GM19452 (cell line): ENCODE measurements around the gene TRIOBP.
A peak's percentile ranks its signal among the peaks of the same experiment; 100 is the strongest.

Experiments used
- ATAC-seq: cut with Tn5 transposase; IDR thresholded peaks from one replicate; pipeline ENCODE4 v1.9.1; 2021; ENCODE audit not compliant: unreplicated experiment

Gene TRIOBP

DNA sequence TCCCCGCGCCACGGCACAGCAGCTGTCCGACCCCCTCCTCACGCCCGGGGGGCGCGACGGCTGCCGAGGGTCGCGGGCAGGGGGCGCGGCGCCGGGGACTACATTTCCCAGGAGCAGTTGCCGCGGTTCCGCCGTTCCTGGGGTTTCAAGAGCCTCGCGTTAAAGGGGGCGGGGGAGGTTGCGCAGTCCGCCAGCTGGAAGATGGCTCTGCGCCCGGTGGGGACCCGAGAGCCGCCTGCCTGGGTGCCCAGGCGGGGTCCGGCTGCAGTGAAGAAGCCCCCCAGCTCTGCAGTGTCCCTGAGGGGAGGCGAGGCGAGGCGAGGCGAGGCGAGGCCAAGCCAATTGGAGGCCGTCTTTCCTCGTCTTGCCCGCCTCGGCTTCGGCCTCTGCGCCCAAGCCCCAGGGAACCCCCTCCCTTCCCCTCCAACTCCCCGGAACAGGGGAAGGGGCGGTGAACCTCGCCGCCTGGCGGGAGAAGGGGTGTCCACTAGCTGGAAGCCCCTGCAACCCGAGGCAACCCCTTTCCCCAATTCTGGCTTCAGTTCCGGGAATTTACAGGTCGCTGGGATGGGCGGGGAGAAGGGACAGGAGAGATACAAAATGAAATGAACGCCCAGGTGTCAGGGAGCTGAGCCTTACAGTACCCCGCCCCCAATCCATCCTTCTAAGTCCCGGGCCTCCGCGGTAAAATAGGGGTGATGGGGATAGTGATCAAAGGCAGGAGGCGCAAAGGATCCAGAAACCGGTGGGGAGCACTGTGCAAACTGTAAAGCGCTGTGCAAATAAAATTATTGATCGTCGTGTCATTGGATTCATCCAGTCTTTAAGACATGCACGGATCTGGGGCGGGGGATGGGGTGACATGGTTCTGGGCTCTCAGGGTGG, 105.7 kb downstream of the TRIOBP start:
- ATAC-seq = no peak

DNA sequence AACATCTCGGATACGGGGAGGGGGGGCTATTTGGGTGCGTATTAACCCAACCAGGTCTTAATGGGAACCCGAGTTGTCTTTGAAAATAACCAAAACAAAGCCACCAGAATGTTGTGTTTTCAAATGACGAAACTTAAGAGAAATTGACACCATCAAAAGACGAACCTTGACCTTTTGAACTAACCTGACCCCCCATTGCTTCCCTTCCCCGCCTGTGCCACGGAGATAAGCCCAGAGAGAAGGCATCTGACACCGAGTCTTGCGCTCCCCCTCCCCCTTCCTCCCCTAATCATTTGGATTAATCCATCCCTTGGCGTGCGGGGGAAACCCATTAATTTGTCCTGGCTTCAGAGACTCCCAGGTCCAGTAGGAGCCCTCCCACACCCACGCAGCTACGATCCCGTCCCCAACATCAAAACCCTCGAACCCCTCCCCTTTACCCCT, 106.4 kb downstream of the TRIOBP start:
- ATAC-seq = no peak

DNA sequence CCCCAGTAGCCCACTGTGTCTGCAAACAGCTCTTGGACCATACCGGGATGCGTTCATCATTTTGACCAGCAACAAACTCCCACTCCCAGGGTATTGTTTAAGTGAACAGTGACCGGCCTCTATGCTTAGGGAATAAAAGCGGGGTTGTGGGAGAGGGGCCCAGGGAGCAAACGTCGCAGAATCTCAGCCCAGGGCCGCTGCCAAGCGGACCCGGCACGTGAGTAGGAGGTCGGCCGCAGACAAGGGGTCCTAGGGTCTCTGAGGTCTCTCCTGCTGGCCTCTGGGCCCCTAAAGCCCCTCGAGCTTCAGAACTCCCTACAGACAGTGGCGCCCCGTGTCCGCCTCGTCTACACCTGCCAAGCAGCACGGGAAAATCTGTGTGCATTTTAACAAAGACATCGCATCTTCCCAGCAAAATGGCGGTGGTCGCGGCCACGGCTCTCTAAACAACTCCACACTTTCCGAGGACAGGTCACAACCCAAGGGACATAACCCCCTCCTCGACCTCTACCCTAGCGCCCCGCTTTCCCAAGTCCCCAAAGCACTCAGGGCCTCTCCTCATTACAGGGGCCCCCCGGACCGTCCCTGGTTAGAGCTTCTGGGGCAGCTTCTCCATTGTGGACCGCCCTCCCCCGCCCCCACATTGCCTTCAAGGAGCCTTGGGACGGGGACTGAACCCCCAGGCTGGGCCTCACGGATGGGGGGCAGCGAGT, 106.9 kb downstream of the TRIOBP start:
- ATAC-seq = no peak

DNA sequence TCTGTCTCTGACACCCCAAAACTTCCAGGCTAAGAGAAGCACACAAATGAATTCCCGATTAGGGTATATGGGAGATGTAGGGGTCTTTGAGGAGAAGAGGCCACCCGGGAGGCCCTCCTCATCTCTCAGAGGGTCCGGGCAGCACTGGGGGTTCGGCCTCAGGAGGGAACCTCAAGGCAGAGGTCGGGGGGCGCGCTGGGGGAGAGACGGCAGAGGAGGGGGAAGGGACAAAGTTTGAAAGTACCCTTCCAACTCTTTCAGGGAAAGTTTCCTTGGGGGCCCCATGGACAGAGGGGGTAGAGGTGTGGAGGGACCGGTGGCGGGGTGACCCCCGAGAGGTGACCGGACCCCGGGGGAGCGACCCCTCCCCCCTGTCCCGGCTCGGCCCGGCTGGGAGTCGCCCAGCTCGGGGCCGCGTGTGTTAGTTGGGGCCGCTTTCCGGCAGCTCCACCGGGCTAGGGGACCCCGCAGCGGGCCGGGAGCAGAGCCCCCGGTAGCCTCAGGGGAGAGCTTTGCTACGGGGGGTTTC, 107.6 kb downstream of the TRIOBP start:
- no peak for ATAC-seq

DNA sequence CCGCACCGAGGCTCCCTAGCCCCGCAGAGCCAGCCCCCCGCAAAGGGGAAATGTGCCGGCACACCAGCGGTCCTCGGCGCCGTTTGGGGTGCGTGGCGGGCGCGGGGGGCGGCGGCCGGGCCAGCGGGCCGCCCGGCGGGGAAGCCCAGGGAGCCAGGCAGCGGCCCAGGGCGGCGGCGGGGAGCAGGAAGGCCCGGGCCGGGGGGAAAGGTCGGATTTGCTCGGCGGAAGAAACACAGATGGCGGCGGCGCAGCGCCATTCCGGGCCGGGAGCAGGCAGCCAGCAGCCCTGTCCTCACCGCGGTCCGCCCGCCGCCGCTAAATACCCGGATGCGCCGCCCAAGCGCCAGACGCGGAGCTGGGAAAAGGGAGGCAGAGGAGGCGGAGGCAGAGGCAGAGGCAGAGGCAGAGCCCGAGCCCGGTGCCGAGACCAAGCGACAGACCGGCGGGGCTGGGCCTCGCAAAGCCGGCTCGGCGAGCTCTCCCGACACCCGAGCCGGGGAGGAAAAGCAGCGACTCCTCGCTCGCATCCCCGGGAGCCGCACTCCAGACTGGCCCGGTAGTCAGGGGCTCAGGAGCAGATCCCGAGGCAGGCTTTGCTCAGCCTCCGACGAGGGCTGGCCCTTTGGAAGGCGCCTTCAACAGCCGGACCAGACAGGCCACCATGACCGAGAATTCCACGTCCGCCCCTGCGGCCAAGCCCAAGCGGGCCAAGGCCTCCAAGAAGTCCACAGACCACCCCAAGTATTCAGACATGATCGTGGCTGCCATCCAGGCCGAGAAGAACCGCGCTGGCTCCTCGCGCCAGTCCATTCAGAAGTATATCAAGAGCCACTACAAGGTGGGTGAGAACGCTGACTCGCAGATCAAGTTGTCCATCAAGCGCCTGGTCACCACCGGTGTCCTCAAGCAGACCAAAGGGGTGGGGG, 108.3 kb downstream of the TRIOBP start:
- ATAC-seq = no peak

DNA sequence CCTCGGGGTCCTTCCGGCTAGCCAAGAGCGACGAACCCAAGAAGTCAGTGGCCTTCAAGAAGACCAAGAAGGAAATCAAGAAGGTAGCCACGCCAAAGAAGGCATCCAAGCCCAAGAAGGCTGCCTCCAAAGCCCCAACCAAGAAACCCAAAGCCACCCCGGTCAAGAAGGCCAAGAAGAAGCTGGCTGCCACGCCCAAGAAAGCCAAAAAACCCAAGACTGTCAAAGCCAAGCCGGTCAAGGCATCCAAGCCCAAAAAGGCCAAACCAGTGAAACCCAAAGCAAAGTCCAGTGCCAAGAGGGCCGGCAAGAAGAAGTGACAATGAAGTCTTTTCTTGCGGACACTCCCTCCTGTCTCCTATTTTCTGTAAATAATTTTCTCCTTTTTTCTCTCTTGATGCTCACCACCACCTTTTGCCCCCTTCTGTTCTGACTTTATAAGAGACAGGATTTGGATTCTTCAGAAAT, 109.0 kb downstream of the TRIOBP start:
- no peak for ATAC-seq

DNA sequence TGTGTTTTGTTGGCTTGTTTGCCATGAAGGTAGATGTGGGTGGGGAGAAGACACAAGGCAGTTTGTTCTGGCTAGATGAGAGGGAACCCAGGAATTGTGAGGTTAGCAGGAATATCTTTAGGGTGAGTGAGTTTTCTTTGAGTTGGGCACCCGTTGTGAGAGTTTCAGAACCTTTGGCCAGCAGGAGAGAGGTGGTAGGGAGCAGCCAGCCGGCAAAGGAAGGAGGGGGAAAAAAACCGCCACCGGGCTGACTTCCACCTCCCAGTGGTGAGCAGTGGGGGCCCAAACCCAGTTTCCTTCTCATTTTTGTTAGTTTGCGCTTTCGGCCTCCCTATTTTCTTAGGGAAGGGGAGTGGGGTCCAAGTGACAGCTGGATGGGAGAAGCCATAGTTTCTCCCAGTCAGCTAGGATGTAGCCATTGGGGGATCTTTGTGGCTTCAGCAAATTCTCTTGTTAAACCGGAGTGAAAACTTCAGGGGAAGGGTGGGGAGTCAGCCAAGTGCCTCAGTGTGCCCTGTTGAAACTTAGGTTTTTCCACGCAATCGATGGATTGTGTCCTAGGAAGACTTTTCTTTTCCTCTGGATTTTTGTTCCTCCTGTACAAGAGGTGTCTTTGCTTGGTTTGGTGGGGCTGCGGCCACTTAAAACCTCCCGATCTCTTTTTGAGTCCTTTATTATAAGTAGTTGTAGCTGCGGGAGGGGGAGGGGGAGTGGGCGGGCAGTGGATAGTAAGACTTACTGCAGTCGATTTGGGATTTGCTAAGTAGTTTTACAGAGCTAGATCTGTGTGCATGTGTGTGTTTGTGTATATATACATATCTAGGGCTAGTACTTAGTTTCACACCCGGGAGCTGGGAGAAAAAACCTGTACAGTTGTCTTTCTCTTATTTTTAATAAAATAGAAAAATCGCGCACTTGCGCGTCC, 109.8 kb downstream of the TRIOBP start:
- ATAC-seq = no peak

DNA sequence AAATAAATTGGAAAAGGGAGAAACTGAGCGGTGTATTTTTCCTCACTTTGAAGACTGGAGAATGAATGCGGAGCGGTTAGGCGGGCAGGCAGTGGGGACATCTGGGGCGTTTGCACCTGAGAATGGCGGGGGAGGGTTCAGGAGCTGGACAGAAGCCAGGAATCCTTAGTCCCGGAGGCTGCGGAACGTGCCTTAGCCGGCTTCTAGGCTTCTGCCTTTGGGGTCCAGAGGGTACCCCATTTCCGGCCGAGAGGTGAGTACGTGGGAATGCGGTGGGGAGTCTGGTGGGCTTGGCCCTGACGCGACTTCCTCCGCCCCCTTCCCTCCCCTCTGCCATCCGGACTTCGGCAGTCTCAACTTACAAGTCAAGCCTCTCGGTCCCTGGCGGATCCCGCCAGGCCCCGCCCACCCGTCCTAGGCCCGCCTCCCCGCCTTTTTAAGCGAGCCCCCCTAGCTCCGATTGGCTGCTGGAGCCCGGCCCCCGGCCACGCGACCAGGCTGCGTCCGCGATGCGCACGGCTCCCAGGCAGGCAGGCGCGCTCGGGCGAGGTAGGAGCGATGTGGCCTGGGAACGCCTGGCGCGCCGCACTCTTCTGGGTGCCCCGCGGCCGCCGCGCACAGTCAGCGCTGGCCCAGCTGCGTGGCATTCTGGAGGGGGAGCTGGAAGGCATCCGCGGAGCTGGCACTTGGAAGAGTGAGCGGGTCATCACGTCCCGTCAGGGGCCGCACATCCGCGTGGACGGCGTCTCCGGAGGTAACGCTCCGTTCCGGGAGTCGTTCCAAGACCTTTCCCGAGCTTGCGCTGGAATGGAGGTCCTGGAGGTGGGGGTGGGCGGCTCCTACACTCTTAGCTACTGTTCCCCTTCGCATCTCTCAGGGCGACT, 110.8 kb downstream of the TRIOBP start, which contains the start of gene GCAT:
Gene GCAT, plus strand, starts transcription at position 525 of the 884 bp plus-strand sequence. Its CDS starts 34 bp downstream, at position 559.
- ATAC-seq = peak; percentile 85

DNA sequence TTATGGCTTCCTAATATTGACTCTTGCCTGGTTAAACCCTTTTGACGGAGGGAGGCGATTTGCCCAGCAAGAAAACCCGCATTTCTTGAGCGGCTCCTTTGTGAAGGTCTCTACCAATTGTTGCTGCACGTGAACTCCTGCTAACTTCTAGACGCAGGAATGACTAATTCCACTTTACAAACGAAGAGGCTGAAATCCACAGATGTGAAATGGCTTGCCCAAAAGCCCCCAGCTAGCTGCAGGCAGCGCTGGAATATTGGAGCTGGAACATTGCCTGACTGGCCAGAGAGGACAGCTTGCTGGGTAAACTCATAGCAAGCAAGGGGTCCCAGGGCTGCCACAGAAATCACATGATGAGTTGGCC, 111.4 kb downstream of the TRIOBP start:
- no peak for ATAC-seq

DNA sequence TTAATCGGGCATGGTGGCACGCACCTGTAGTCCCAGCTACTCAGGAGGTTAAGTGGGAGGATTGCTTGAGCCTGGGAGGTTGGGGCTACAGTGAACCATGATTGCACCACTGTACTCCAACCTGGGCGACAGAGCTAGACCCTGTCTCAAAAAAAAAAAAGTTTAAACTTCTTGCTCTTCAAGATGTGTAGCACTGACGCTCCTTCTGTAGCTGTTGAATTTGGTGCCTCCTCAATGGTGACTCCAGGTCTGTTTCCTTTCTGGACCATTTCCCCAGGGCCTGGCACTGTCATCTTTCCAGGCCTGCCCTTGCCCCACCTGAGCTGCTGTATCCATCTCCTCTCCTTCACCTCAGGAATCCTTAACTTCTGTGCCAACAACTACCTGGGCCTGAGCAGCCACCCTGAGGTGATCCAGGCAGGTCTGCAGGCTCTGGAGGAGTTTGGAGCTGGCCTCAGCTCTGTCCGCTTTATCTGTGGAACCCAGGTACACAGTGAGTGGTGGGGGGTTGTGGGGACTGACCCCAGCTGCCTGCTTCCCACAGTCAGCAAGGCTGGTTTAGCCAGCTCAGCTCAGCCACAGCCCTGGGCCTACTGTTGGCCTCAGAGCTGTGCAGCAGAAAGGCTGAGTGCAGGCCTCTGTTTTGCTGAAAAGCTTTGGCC, 113.0 kb downstream of the TRIOBP start:
- ATAC-seq = no peak

DNA sequence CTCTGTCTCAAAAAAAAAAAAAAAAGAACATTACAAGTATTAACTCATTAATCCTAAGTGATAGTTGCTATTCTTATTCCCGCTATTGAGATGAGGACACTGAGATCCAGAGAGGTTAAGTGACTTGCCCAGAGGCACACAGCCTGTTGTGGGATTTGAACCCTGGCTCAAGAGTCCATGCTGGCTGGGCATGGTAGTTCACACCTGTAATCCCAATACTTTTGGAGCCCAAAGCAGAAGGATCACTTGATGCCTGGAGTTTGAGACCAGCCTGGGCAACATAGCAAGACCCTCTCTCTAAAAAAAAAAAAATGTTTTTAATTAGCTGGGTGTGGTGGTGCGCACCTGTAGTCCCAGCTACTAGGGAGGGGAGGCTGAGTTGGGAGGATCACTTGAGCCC, 115.0 kb downstream of the TRIOBP start:
- no peak for ATAC-seq

DNA sequence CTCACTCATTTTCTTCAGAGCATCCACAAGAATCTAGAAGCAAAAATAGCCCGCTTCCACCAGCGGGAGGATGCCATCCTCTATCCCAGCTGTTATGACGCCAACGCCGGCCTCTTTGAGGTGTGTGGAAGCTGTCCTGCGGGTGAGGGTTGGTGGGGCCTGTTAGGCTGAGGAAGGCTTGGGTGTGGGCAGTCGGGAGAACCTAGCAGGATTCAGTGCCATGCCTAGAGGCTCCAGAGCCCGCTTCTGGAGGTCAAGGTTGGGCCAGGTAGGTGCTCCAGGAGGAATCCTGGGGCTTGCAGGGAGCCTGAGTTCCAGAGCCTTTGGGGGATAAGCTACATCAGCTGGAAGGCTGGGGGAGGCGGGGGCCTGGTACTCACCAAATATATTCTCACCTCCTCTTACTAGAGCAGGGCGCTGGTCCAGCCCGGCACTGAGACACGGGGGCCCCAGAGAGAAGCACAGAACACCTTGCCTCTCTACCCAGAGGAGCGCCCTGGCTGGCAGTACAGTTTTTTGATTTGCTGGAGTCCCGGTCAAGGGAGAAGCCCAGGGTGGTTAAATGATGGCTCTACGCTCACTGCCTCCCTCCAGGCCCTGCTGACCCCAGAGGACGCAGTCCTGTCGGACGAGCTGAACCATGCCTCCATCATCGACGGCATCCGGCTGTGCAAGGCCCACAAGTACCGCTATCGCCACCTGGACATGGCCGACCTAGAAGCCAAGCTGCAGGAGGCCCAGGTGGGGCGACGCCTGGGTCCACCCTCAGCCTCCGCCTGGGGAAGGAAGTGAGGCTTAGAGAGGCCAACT, 116.2 kb downstream of the TRIOBP start:
- ATAC-seq = no peak

DNA sequence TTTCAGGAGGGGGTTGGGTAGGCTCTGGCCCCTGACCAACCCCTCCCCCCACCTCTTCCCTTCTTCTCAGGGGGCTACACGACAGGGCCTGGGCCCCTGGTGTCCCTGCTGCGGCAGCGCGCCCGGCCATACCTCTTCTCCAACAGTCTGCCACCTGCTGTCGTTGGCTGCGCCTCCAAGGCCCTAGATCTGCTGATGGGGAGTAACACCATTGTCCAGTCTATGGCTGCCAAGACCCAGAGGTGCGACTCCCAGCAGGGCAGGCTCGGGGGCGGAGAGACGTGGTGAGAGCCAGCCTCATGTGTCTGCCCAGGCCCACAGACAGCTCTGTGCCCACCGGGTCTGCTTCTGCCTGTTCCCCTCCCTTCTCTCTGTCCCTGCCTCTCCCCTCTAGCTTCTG, 118.7 kb downstream of the TRIOBP start:
- no peak for ATAC-seq

DNA sequence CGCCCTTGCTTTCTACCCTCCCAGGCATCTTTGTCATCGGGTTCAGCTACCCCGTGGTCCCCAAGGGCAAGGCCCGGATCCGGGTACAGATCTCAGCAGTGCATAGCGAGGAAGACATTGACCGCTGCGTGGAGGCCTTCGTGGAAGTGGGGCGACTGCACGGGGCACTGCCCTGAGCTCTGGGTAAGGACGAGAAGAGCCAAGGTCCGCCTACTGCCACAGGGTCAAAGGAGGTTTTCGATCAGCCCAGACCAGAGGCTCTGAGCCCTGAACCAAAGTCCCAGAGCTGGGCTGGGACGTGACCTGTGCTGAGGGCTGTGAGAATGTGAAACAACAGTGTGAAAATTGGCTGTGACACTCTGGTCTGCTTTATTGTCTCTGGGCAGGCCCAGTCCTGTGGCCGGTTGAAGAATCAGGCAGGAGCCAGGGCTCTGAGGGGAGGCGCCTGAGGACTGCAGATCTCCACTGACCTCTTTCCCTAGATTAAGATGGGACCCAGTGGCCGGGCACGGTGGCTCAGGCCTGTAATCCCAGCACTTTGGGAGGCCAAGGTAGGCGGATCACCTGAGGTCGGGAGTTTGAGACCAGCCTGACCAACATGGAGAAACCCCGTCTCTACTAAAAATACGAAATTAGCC, 119.8 kb downstream of the TRIOBP start:
- no peak for ATAC-seq

DNA sequence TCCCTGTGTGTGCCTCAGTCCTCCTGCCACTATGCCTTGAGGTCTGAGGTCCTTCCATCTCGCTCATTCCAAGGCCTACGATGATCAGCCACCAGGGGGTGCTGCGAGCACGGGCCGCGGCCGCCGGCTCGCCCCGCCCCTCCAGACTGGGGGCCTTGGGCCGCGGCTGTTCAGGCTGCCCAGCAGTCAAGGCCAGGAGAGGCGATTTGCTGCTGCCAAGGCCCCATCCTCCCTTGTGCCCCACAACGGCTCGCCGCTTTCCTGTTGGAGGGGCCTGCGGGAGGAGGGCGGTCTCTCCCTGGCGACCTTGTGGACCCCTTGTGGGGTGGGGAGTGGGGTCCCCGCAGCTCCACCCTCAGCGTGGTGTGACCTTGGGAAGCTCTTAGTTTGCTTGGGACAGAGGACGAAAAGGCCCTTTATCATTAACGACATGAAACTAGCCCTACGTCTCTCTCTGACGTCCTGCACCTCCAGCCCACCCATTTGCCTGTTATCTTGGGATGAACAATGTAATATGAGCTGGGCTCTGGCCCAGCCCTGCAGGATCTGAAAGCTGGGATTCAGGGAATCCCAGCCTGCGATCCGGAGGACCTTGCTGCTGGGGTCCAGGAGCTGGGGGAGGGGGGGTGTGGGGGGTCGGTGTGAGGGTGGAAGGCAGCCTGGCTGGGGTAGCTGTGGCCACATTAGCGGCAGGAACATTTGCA, 121.0 kb downstream of the TRIOBP start:
- ATAC-seq = no peak

DNA sequence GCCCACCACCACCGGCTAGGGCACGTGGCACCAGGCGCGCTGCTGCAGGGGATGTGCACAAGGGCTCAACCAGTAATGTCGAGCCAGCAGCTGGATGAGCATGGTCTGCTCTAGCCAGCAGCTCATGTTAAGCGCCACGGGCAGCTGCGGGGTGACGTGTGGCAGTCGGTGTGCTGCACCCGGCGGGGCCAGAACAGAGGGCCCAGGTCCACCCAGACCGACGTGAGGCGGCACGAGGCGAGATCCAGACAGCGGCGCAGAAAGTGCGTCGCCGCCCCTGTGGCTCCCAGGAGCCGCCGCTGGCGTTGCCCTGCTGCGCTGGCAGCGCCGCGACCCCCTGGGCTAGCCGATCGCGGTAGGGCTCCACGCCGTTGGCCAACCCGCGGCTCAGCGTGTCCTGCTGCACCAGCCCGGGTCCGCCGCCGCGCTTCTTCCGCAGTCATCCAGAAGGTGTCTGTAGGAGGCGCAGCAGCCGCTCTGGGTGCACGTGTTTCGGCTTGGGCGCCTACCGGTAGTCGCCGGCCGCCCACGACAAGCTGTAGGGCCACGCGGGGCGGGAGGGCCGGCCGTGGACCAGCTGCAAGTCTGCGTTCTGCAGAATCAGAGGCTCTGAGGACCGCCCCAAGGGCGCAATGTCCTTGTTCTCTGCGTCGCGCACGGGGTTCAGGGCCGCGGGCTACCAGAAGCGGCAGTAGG, 121.7 kb downstream of the TRIOBP start:
- no peak for ATAC-seq
